Erythroblast (primary cell): ENCODE measurements around the gene DHRS9.

Experiments
- GATA1 ChIP-seq: IDR thresholded peaks from 2 replicates; pipeline ENCODE4 v1.6.1; 2011; ENCODE audit warnings: low read depth, mild to moderate bottlenecking, control low read depth, low read length, moderate library complexity
- POLR2A ChIP-seq: IDR thresholded peaks from 2 replicates; pipeline ENCODE4 v1.6.1; 2011; ENCODE audit warnings: mild to moderate bottlenecking, low read length

DNA sequence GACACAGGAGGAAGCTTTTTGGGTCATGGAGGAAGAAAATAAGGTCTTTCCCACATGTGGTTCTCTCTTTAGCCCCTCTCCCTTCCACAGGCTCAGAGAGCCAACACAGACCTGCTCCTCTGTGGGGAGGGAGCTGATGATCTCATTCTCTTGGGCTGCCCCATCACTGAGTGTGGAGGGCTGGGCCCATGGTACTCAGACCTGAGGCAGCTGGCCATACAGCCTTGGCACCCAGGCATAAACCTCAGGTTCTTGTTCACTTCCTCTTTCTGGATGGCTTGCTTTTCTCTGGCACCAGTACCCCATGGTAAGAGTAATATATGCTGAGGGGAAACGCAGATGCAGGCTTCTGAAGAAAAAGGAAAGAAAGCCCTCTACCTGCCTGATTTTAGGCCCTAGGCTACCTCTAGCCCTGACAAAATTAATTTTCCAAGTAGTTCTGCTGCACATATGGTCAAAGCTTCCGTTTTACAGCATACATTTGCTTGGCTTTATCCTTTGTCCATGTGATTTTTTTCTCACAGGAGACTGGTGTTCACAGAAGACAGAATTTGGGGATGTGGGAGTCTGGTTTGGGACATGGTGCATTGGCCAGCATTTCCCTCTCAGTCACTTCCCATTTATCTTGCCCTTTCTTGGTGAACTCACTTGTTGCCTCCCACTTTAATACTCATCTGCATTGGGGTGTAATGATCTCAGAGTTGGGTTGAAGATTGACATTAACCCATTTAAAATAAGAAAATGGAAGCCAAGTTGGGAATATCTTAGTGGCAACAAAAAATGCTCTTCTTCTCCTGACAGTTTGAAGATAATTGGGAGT is 11.1 kb downstream of the DHRS9 start:
- no peak for TF ChIP-seq POLR2A
- TF ChIP-seq GATA1: no peak
